ENCODE measurements around the gene RNF41. TPM values are rescaled to one million over a fixed set of nuclear protein-coding genes. Genes with fewer than 3 reads are reported as not detected.
"Not testable (repeated sequence)": the region's sequence is repeated elsewhere in the genome, so short reads cannot be mapped to it uniquely, and the experiment has no call there.

Gene RNF41
- total RNA-seq, 1 donor from 2014 or later = 86.0 TPM

GRCh38 chr12:56198836-56199235, 22.9 kb downstream of the RNF41 start:
- intact Hi-C loops (cut with micrococcal nuclease) = no loop called here
- TF ChIP-seq, protein P1, sequence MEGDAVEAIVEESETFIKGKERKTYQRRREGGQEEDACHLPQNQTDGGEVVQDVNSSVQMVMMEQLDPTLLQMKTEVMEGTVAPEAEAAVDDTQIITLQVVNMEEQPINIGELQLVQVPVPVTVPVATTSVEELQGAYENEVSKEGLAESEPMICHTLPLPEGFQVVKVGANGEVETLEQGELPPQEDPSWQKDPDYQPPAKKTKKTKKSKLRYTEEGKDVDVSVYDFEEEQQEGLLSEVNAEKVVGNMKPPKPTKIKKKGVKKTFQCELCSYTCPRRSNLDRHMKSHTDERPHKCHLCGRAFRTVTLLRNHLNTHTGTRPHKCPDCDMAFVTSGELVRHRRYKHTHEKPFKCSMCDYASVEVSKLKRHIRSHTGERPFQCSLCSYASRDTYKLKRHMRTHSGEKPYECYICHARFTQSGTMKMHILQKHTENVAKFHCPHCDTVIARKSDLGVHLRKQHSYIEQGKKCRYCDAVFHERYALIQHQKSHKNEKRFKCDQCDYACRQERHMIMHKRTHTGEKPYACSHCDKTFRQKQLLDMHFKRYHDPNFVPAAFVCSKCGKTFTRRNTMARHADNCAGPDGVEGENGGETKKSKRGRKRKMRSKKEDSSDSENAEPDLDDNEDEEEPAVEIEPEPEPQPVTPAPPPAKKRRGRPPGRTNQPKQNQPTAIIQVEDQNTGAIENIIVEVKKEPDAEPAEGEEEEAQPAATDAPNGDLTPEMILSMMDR (IDR thresholded peaks at IDR 0.05) = no peak
- ChIA-PET POLR2A (interaction anchor here (1.3 kb wide), 1 partner anchor 9 kb away, joined by 3 read pairs; no protein-coding TSS in a partner anchor), CTCF (interaction anchor here (1.0 kb wide), 1 partner anchor 9 kb away, joined by 3 read pairs; the partner anchor contains the start of gene SMARCC2)
- no peaks in the 10 kb centered on the region for H3K9me3 Mint-ChIP-seq
- no peaks in the 10 kb centered on the region for H3K36me3 Mint-ChIP-seq (ENCODE audit: low read depth)
- ATAC-seq (ENCODE audit: low read depth) (no peak), DNase-seq (no peak)
- peaks cover 6% of the 10 kb centered on the region for H3K4me1 Mint-ChIP-seq
- peak overlapping the region; percentile 5 for H3K27ac Mint-ChIP-seq
- no peak overlapping the region for H3K4me3 Mint-ChIP-seq
- H3K27me3 Mint-ChIP-seq = no peaks in the 10 kb centered on the region

DNA sequence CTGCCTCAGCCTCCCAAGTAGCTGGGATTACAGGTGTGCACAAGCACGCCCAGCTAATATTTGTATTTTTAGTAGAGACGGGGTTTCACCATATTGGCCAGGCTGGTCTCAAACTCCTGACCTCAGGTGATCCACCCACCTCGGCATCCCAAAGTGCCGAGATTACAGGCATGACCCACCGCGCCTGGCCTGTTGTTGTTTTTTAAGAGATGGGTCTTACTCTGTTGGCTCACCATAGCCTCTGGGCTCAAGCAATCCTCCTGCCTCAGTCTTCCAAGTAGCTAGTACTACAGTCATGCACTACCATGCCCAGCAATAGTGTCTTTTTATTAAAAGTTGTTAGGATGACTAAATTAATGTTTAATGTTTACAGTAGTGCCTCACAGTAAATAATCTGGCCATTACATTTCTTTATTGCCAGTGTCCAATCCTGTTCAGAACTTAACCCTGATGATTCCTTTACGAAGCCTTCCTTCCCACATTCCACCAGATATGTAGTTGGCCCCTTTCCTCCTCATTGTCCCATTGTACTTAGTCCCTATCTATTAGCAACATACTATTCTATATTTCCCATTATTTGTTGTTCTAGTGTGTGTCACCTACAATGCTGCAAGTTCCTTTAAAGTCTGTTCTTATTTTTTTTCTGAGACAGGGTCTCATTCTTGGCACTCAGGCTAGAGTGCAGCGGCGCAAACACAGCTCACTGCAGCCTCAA, 23.6 kb downstream of the RNF41 start:
- Mint-ChIP-seq H3K4me1 (peaks cover 10% of the 10 kb centered on the region), H3K27ac (no peak overlapping the region), H3K36me3 (ENCODE audit: low read depth) (no peaks in the 10 kb centered on the region), H3K9me3 (no peaks in the 10 kb centered on the region), H3K4me3 (no peak overlapping the region), H3K27me3 (no peaks in the 10 kb centered on the region)
- ChIA-PET POLR2A (no interaction called here), CTCF (interaction anchor here (1.0 to 1.3 kb wide), 2 partner anchors 8 to 9 kb away, joined by 3 to 4 read pairs; partner anchors contain the start of gene SMARCC2)
- DNase-seq = no peak
- intact Hi-C loops (cut with micrococcal nuclease) = no loop called here
- no peak for ATAC-seq (ENCODE audit: low read depth)
- TF ChIP-seq, protein P1 (IDR thresholded peaks at IDR 0.05) = no peak

DNA sequence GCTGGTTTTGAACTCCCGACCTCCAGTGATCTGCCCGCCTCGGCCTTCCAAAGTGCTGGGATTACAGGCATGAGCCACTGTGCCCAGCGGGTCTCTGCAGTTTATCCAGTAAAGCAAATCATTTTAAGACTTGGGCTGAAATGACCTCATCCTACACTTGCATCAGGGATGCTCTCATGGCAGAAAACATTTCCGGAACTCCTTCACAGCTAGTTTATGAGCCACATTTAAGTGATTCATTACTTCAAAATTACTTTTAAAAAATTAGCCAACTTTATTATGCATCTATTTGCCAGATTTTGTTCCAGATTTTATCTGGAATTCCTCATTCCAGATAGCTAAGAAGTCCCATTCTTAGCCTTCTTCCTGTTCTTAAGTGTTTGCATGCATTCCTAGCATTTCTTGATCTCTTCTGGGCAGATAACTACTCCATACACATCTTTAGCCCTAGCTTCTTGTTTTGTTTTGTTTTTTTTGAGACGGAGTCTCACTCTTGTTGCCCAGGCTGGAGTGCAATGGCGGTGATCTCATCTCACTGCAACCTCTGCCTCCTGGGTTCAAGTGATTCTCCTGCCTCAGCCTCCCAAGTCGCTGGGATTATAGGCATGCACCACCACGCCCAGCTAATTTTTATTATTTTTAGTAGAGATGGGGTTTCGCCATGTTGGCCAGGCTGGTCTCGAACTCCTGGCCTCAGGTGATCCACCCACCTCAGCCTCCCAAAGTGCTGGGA, 24.7 kb downstream of the RNF41 start:
- POLR2A ChIA-PET = interaction anchor here (0.6 to 1.5 kb wide), 3 partner anchors 24 to 172 kb away, joined by 4 to 6 read pairs (median 5); partner anchors contain the start of gene RNF41
- ATAC-seq (ENCODE audit: low read depth); H3K4me3 Mint-ChIP-seq; H3K36me3 Mint-ChIP-seq (ENCODE audit: low read depth); DNase-seq; H3K9me3 Mint-ChIP-seq; intact Hi-C loops (cut with micrococcal nuclease); H3K27me3 Mint-ChIP-seq; H3K4me1 Mint-ChIP-seq; H3K27ac Mint-ChIP-seq: not testable (repeated sequence)
- CTCF ChIA-PET = interaction anchor here (1.3 kb wide), 1 partner anchor 7 kb away, joined by 4 read pairs; the partner anchor contains the start of gene SMARCC2

GRCh38 chr12:56193025-56193578, 28.6 kb downstream of the RNF41 start:
- H3K36me3 Mint-ChIP-seq (ENCODE audit: low read depth) = peaks cover 11% of the 10 kb centered on the region
- peak overlapping the region; percentile 43 for H3K27ac Mint-ChIP-seq
- TF ChIP-seq, protein P1 (IDR thresholded peaks at IDR 0.05) = peak; percentile 68
- no peaks in the 10 kb centered on the region for H3K9me3 Mint-ChIP-seq
- ChIA-PET POLR2A (interaction anchor here (0.7 kb wide), 1 partner anchor 63 kb away, joined by 4 read pairs; no protein-coding TSS in a partner anchor), CTCF (interaction anchor here (1.1 to 6.4 kb wide), 10 partner anchors 14 to 311 kb away, joined by 3 to 40 read pairs (median 6); partner anchors contain the start of genes ANKRD52, COQ10A and RNF41)
- intact Hi-C loops (cut with micrococcal nuclease) = loop anchor here (1.0 kb wide), 8 partner anchors 12 to 380 kb away; partner anchors contain the start of genes ANKRD52, NABP2 and SPRYD4
- DNase-seq (no peak), ATAC-seq (ENCODE audit: low read depth) (no peak)
- H3K4me1 Mint-ChIP-seq = peaks cover 28% of the 10 kb centered on the region
- H3K4me3 Mint-ChIP-seq = no peak overlapping the region
- H3K27me3 Mint-ChIP-seq = no peaks in the 10 kb centered on the region

DNA sequence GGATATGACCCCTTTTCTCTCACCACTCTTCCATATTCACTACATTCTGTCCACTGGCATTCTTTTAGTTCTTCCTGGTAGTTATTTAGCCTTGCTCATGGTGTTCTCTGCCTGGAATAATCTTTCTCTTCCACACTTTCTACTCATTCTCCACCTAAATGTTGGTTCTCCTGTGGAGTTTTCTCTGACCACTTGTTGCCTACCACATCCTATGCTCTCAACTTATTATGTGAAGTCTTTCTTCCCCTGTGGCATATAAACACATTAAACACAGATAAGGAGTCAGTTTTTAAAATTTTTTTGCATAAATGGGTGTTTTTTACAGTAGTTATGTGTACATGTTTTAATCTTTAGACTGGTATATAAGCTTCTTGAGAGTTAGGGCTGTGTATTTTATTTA, 29.1 kb downstream of the RNF41 start:
- Mint-ChIP-seq H3K27me3 (no peaks in the 10 kb centered on the region), H3K36me3 (ENCODE audit: low read depth) (peaks cover 11% of the 10 kb centered on the region), H3K27ac (peak overlapping the region; percentile 43), H3K9me3 (no peaks in the 10 kb centered on the region), H3K4me1 (peaks cover 33% of the 10 kb centered on the region), H3K4me3 (no peak overlapping the region)
- ATAC-seq (ENCODE audit: low read depth) (no peak), DNase-seq (no peak)
- ChIA-PET CTCF (interaction anchor here (1.1 to 6.4 kb wide), 11 partner anchors 14 to 311 kb away, joined by 3 to 40 read pairs (median 7); partner anchors contain the start of genes ANKRD52, COQ10A and RNF41), POLR2A (interaction anchor here (0.6 to 5.7 kb wide), 4 partner anchors 29 to 137 kb away, joined by 4 to 83 read pairs (median 8); partner anchors contain the start of genes ANKRD52 and RNF41)
- TF ChIP-seq, protein P1 (IDR thresholded peaks at IDR 0.05) = no peak
- intact Hi-C loops (cut with micrococcal nuclease) = no loop called here

All from activated B cell treated with CpG ODN at 0.5 μM for 24 hours (primary cell).